HG03039 (cell line): ENCODE measurements around the gene ZNF385C.

Experiments used
- ATAC-seq: cut with Tn5 transposase; IDR thresholded peaks from one replicate; pipeline ENCODE4 v1.9.1; 2021; ENCODE audit warnings: mild to moderate bottlenecking, moderate library complexity; ENCODE audit not compliant: unreplicated experiment

The ZNF385C gene

GRCh38 chr17:42126836-42127235, 28.6 kb upstream of the ZNF385C start:
- no peak for ATAC-seq

GRCh38 chr17:42125565-42125964, 27.3 kb upstream of the ZNF385C start:
- no peak for ATAC-seq

GRCh38 chr17:42124256-42124655, 26.0 kb upstream of the ZNF385C start:
- ATAC-seq: no peak

- no peak for ATAC-seq
Measured at GRCh38 chr17:42122371-42123303, 24.4 kb upstream of the ZNF385C start, which contains the start of gene HSPB9. Gene HSPB9 (plus strand): TSS chr17:42122804. CDS start chr17:42122851, 47 bp downstream.

GRCh38 chr17:42120770-42121769, 22.8 kb upstream of the ZNF385C start, which contains the start of gene KAT2A:
Gene KAT2A (minus strand): TSS chr17:42121367. CDS start chr17:42121304, 63 bp downstream.
- peak; percentile 66 for ATAC-seq

GRCh38 chr17:42120161-42120769, 22.0 kb upstream of the ZNF385C start:
- ATAC-seq: no peak

- no peak for ATAC-seq
Measured at GRCh38 chr17:42119301-42119700, 21.0 kb upstream of the ZNF385C start.

- no peak for ATAC-seq
Measured at GRCh38 chr17:42118545-42118944, 20.3 kb upstream of the ZNF385C start.

- ATAC-seq: no peak
Measured at GRCh38 chr17:42118126-42118510, 19.8 kb upstream of the ZNF385C start.

GRCh38 chr17:42117397-42118125, 19.3 kb upstream of the ZNF385C start:
- no peak for ATAC-seq

- no peak for ATAC-seq
Measured at GRCh38 chr17:42116705-42117396, 18.6 kb upstream of the ZNF385C start.

GRCh38 chr17:42114118-42114517, 15.8 kb upstream of the ZNF385C start:
- ATAC-seq: no peak

GRCh38 chr17:42113293-42114069, 15.2 kb upstream of the ZNF385C start:
- ATAC-seq: no peak

GRCh38 chr17:42112552-42113176, 14.4 kb upstream of the ZNF385C start, which contains the start of gene DHX58:
Gene DHX58 (minus strand): TSS chr17:42112714. CDS start chr17:42111892, 822 bp downstream.
- peak; percentile 38 for ATAC-seq

- no peak for ATAC-seq
Measured at GRCh38 chr17:42111871-42112551, 13.7 kb upstream of the ZNF385C start.

GRCh38 chr17:42111265-42111636, 13.0 kb upstream of the ZNF385C start:
- no peak for ATAC-seq
